ENCODE data around the gene DPAGT1.

DNA sequence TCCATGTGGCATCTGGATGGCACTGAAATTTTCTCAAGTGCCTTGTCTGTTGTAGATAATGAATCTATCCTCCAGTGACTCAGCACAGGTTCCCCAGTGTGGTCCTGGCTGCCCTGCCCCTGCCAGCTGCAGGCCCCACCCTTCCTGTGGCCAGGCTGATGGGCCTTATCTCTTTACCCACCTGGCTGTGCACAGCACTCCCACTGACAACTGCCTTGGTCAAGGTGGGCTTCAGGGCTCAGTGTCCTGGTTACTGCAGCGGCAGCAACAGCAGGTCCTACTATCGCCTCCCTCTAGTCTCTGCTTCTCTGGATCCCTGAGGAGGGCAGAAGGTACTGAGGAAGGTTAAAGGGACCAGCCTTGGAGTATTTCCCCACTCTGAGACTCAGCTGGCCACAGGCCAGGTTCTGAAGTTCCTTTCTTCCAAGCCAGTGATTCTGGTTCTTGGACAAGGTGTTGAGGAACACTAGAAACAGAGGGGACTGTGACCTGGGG is 13.9 kb downstream of the DPAGT1 start:
- TF ChIP-seq, protein P1, sequence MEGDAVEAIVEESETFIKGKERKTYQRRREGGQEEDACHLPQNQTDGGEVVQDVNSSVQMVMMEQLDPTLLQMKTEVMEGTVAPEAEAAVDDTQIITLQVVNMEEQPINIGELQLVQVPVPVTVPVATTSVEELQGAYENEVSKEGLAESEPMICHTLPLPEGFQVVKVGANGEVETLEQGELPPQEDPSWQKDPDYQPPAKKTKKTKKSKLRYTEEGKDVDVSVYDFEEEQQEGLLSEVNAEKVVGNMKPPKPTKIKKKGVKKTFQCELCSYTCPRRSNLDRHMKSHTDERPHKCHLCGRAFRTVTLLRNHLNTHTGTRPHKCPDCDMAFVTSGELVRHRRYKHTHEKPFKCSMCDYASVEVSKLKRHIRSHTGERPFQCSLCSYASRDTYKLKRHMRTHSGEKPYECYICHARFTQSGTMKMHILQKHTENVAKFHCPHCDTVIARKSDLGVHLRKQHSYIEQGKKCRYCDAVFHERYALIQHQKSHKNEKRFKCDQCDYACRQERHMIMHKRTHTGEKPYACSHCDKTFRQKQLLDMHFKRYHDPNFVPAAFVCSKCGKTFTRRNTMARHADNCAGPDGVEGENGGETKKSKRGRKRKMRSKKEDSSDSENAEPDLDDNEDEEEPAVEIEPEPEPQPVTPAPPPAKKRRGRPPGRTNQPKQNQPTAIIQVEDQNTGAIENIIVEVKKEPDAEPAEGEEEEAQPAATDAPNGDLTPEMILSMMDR (conservative IDR thresholded peaks at IDR 0.05), result no peak
- TF ChIP-seq ZFX (IDR thresholded peaks at IDR 0.05), result no peak
